PC-9 (cell line): Measurements from ENCODE around the gene LIN7A. TPM values are rescaled to one million over a fixed set of nuclear protein-coding genes. Genes with fewer than 3 reads are reported as not detected.

Experiments
- BruUV-seq: library from RNA; stranded (reverse); fragments of 400-500 nt; replicated peaks from 2 replicates; lab custom pipeline; 2021; lab: Mats Ljungman, UMichigan
- CTCF ChIA-PET: fragments of 300-600 bp; sonication (Branson Sonifier 250); formaldehyde crosslinking; loops from one replicate; lab custom pipeline; 2022; ENCODE audit warnings: antibody characterized with exemption; lab: Charles Lee
- POLR2A ChIA-PET: fragments of 300-600 bp; sonication (Branson Sonifier 250); formaldehyde crosslinking; loops from one replicate; lab custom pipeline; 2022; ENCODE audit warnings: antibody characterized with exemption; ENCODE audit not compliant: unreplicated experiment; lab: Charles Lee
- DNase-seq, 2 experiments: peaks; one replicate each; pipeline versions ENCODE4 v3.0.0 to v3.0.0-alpha.2; 2015 to 2022; ENCODE audit warnings: mixed read lengths in 1 of 2
- H2AFZ ChIP-seq: fragments of 200-600 bp; sonication (generic); 2 replicates; pipeline ENCODE4 v1.8.1; 2017; ENCODE audit warnings: antibody characterized with exemption
- H3F3A ChIP-seq: fragments of 200-600 bp; sonication (generic); 2 replicates; pipeline ENCODE4 v1.8.1; 2017; ENCODE audit warnings: antibody characterized with exemption, mild to moderate bottlenecking, low read depth; ENCODE audit not compliant: insufficient read depth
- H3K27ac ChIP-seq: fragments of 200-600 bp; sonication (generic); 2 replicates; pipeline ENCODE4 v1.6.1; 2016; ENCODE audit warnings: mixed run types
- H3K27me3 ChIP-seq: fragments of 200-600 bp; sonication (generic); 2 replicates; pipeline ENCODE4 v1.6.1; 2016; ENCODE audit warnings: low read depth, mixed run types; ENCODE audit not compliant: insufficient read depth
- H3K36me3 ChIP-seq: fragments of 200-600 bp; sonication (generic); 2 replicates; pipeline ENCODE4 v1.6.1; 2016; ENCODE audit warnings: low read depth, mixed run types
- H3K4me1 ChIP-seq: fragments of 200-600 bp; sonication (generic); replicated peaks from 2 replicates; pipeline ENCODE4 v1.6.1; 2016; ENCODE audit warnings: mixed run types; ENCODE audit not compliant: insufficient read depth
- H3K4me2 ChIP-seq: fragments of 200-600 bp; sonication (generic); 2 replicates; pipeline ENCODE4 v1.6.1; 2017; ENCODE audit warnings: mixed run types
- H3K4me3 ChIP-seq: fragments of 200-600 bp; sonication (generic); 2 replicates; pipeline ENCODE4 v1.6.1; 2016; ENCODE audit warnings: mixed run types
- H3K79me2 ChIP-seq: fragments of 200-600 bp; sonication (generic); 2 replicates; pipeline ENCODE4 v1.6.1; 2017; ENCODE audit warnings: low read depth, mixed run types
- H3K9me2 ChIP-seq: fragments of 200-600 bp; sonication (generic); 2 replicates; pipeline ENCODE4 v1.8.1; 2017; ENCODE audit warnings: mild to moderate bottlenecking; ENCODE audit not compliant: insufficient read depth
- H3K9me3 ChIP-seq: fragments of 200-600 bp; sonication (generic); 2 replicates; pipeline ENCODE4 v1.8.1; 2016; ENCODE audit warnings: low read depth; ENCODE audit not compliant: insufficient read depth
- H4K20me1 ChIP-seq: fragments of 200-600 bp; sonication (generic); 2 replicates; pipeline ENCODE4 v1.8.1; 2017; ENCODE audit not compliant: insufficient read depth
- EZH2 ChIP-seq: fragments of 200-600 bp; sonication (generic); IDR thresholded peaks from 2 replicates; pipeline ENCODE4 v1.8.0; 2017; ENCODE audit warnings: antibody characterized with exemption, low read depth
- intact Hi-C: fragments of 100-400 bp; cut with micrococcal nuclease; formaldehyde crosslinking; loops from one replicate; pipeline ENCODE4 v1.10.0; 2022; ENCODE audit not compliant: unreplicated experiment
- total RNA-seq: library from RNA; stranded (reverse); gene quantifications from 2 replicates; pipeline ENCODE4 v1.2.3, GENCODE V29; 2021
- TF ChIP-seq, protein P1 (sequence below): fragments of 200-600 bp; sonication (generic); conservative IDR thresholded peaks from 2 replicates; pipeline ENCODE4 v1.6.1; 2017; ENCODE audit warnings: mixed run types, antibody characterized with exemption, mild to moderate bottlenecking, moderate library complexity

Gene LIN7A
- total RNA-seq, 1 experiment from 2014 or later = not detected

DNA sequence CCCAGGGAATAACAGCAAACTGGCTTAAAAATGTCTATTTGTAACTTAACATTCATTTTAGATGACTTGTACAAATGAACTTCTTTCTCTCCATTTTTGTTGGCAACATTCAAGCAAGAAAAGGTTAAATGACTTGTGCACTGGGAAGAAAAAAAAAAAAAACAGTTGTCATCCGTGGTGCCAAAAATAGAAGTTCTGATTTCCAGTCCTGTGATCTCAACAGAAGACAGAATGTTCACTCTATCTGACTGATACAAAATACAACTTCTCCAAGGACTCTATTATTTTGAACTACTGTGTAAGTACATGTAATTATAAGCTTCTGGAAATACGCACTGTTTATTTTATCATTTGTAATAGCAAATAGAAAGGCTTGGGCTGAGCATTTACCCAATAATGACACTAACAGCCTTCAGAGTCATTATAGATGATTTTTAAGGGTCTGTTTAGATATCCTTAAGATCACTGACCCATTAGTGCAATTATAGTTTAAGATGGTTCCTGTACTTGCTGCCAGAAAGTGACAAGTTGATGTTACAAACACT is 59.9 kb downstream of the LIN7A start:
- no peak overlapping the region for H2AFZ ChIP-seq
- BruUV-seq = no TSS peak
- H4K20me1 ChIP-seq = no peaks in the 10 kb centered on the region
- no peak overlapping the region for H3K4me2 ChIP-seq
- H3K9me2 ChIP-seq = no peaks in the 10 kb centered on the region
- H3K36me3 ChIP-seq = no peaks in the 10 kb centered on the region
- no peaks in the 10 kb centered on the region; the same call in 1 of the 2 replicates for H3K9me3 ChIP-seq
- ChIA-PET POLR2A (no interaction called here), CTCF (no interaction called here)
- H3K27me3 ChIP-seq = no peaks in the 10 kb centered on the region
- no peaks in the 10 kb centered on the region for H3F3A ChIP-seq
- no peak for DNase-seq
- H3K79me2 ChIP-seq = no peaks in the 10 kb centered on the region
- no peaks in the 10 kb centered on the region for H3K4me1 ChIP-seq
- intact Hi-C loops = no loop called here
- H3K4me3 ChIP-seq = no peak overlapping the region
- H3K27ac ChIP-seq = no peak overlapping the region
- TF ChIP-seq EZH2 = no peak
- TF ChIP-seq, protein P1, sequence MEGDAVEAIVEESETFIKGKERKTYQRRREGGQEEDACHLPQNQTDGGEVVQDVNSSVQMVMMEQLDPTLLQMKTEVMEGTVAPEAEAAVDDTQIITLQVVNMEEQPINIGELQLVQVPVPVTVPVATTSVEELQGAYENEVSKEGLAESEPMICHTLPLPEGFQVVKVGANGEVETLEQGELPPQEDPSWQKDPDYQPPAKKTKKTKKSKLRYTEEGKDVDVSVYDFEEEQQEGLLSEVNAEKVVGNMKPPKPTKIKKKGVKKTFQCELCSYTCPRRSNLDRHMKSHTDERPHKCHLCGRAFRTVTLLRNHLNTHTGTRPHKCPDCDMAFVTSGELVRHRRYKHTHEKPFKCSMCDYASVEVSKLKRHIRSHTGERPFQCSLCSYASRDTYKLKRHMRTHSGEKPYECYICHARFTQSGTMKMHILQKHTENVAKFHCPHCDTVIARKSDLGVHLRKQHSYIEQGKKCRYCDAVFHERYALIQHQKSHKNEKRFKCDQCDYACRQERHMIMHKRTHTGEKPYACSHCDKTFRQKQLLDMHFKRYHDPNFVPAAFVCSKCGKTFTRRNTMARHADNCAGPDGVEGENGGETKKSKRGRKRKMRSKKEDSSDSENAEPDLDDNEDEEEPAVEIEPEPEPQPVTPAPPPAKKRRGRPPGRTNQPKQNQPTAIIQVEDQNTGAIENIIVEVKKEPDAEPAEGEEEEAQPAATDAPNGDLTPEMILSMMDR = no peak

DNA sequence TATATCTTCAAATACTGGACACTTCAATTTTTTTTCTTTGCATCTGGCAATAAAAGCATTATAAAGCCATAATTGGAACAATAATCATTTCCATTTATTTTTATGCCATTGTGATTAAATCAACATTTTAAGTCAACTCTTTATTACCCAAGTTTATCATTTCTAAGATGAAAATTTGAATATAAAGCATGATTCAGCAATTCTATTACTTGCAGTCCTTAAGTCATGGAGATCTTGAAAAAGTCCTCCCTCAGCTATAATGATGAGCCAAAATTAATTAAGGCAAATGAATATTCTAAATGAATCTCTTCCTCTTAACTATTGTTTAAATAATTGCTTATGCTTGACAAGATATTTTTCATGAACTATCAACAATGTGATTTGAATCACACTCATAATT is 65.7 kb downstream of the LIN7A start:
- no peaks in the 10 kb centered on the region for H4K20me1 ChIP-seq
- no peak for DNase-seq
- peaks cover 2% of the 10 kb centered on the region; the same call in 1 of the 2 replicates for H3K9me2 ChIP-seq
- H3F3A ChIP-seq = no peaks in the 10 kb centered on the region
- H3K79me2 ChIP-seq = no peaks in the 10 kb centered on the region
- intact Hi-C loops = no loop called here
- H3K36me3 ChIP-seq = no peaks in the 10 kb centered on the region
- no peak overlapping the region for H2AFZ ChIP-seq
- H3K27me3 ChIP-seq = no peaks in the 10 kb centered on the region
- peaks cover 14% of the 10 kb centered on the region for H3K4me1 ChIP-seq
- H3K4me2 ChIP-seq = no peak overlapping the region
- H3K27ac ChIP-seq = no peak overlapping the region
- TF ChIP-seq EZH2 = no peak
- TF ChIP-seq, protein P1 = no peak
- POLR2A ChIA-PET = no interaction called here
- peaks cover 5% of the 10 kb centered on the region; the same call in 1 of the 2 replicates for H3K9me3 ChIP-seq
- BruUV-seq = no TSS peak
- CTCF ChIA-PET = no interaction called here
- H3K4me3 ChIP-seq = no peak overlapping the region

DNA sequence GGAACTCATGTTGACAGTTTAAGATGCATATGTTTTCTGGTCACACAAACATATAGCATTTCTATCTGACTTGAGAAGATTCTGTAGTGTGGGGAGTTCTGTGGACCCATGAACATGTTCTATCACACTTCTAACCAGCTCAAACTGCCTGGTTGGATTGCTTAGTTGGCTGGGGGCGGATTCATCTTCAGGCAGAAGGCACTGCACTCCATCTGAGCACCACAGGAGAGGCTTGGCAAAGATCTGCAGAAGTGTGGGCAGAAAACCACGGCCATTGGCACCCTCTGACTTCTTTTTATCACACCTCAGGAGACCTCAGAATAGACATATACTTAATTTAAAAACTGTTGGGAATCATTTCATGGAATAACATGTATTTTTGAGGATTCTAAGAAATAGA is 68.5 kb downstream of the LIN7A start:
- H3K4me1 ChIP-seq = peaks cover 14% of the 10 kb centered on the region
- no TSS peak for BruUV-seq
- POLR2A ChIA-PET = no interaction called here
- H3K79me2 ChIP-seq = no peaks in the 10 kb centered on the region
- TF ChIP-seq EZH2 = no peak
- TF ChIP-seq, protein P1 = no peak
- no peaks in the 10 kb centered on the region for H3K36me3 ChIP-seq
- H3K4me3 ChIP-seq = no peak overlapping the region
- no peak for DNase-seq
- H2AFZ ChIP-seq = no peak overlapping the region
- H3F3A ChIP-seq = no peaks in the 10 kb centered on the region
- no peaks in the 10 kb centered on the region for H4K20me1 ChIP-seq
- peaks cover 2% of the 10 kb centered on the region; the same call in 1 of the 2 replicates for H3K9me2 ChIP-seq
- H3K27ac ChIP-seq = no peak overlapping the region
- no peak overlapping the region for H3K4me2 ChIP-seq
- CTCF ChIA-PET = no interaction called here
- intact Hi-C loops = no loop called here
- H3K27me3 ChIP-seq = no peaks in the 10 kb centered on the region
- H3K9me3 ChIP-seq = peaks cover 5% of the 10 kb centered on the region; the same call in 1 of the 2 replicates
